Neural crest cell (in vitro differentiated cells): ENCODE results near the gene RTP4. TPM values are rescaled to one million over a fixed set of nuclear protein-coding genes. Genes with fewer than 3 reads are reported as not detected.

ENCODE experiments used
- total RNA-seq: library from RNA; stranded (reverse); gene quantifications from 2 replicates; pipeline ENCODE4 v1.2.1, GENCODE V29; 2021

Gene RTP4
- total RNA-seq, 1 donor from 2014 or later = not detected

Other genes starting within 250 kb of the RTP4 start
- 32.2 and 37.4 TPM in 2 replicates for gene RPL39L, start 228.9 kb upstream of the RTP4 start, total RNA-seq
- not detected in 2 replicates for gene RTP1, start 170.9 kb upstream of the RTP4 start, total RNA-seq
- gene MASP1, start 76.6 kb upstream of the RTP4 start, total RNA-seq = 0.58 and 1.4 TPM in 2 replicates